Astrocyte (in vitro differentiated cells and primary cell): ENCODE results near the gene DCC. TPM values are rescaled to one million over a fixed set of nuclear protein-coding genes. Genes with fewer than 3 reads are reported as not detected.

Experiments used
- DNase-seq: peaks from one replicate; pipeline ENCODE4 v3.0.0-alpha.2; 2010; ENCODE audit warnings: low read depth
- FAIRE-seq: peaks from 2 replicates; lab custom pipeline; 2011; peaks lifted over from hg19 to GRCh38; lab: Jason Lieb, UNC
- H2AFZ ChIP-seq: 2 replicates; pipeline ENCODE4 v1.6.0; 2012; ENCODE audit warnings: low read depth, low read length, inconsistent platforms
- H3K27ac ChIP-seq: 2 replicates; pipeline ENCODE4 v1.5.1; 2011; ENCODE audit warnings: low read depth, low read length, inconsistent platforms
- H3K27me3 ChIP-seq: 2 replicates; pipeline ENCODE4 v1.6.0; 2011; ENCODE audit warnings: low read length, inconsistent platforms; ENCODE audit not compliant: insufficient read depth
- H3K36me3 ChIP-seq: 2 replicates; pipeline ENCODE4 v1.5.1; 2011; ENCODE audit warnings: low read length, inconsistent platforms; ENCODE audit not compliant: insufficient read depth
- H3K4me1 ChIP-seq: 2 replicates; pipeline ENCODE4 v1.5.1; 2011; ENCODE audit warnings: low read length, inconsistent platforms; ENCODE audit not compliant: insufficient read depth
- H3K4me2 ChIP-seq: 2 replicates; pipeline ENCODE4 v1.6.0; 2012; ENCODE audit warnings: low read length, inconsistent platforms
- H3K4me3 ChIP-seq: 2 replicates; pipeline ENCODE4 v1.5.1; 2011; ENCODE audit warnings: low read depth, mild to moderate bottlenecking, low read length, inconsistent platforms; ENCODE audit not compliant: insufficient read depth
- H3K79me2 ChIP-seq: 2 replicates; pipeline ENCODE4 v1.6.0; 2012; ENCODE audit warnings: mild to moderate bottlenecking, low read length, inconsistent platforms; ENCODE audit not compliant: insufficient read depth
- H3K9ac ChIP-seq: 2 replicates; pipeline ENCODE4 v1.6.0; 2012; ENCODE audit warnings: mild to moderate bottlenecking, low read length, inconsistent platforms
- H3K9me3 ChIP-seq: 2 replicates; pipeline ENCODE4 v1.5.1; 2012; ENCODE audit warnings: low read depth, mild to moderate bottlenecking, low read length, inconsistent platforms; ENCODE audit not compliant: insufficient read depth
- H4K20me1 ChIP-seq: 2 replicates; pipeline ENCODE4 v1.6.0; 2012; ENCODE audit warnings: low read length, inconsistent platforms; ENCODE audit not compliant: insufficient read depth
- H3K27ac Mint-ChIP-seq: one replicate; pipeline ENCODE4 v1.8.0; 2021; ENCODE audit warnings: mild to moderate bottlenecking, mixed read lengths; ENCODE audit not compliant: unreplicated experiment
- H3K27me3 Mint-ChIP-seq: one replicate; pipeline ENCODE4 v1.8.0; 2021; ENCODE audit warnings: low read depth, mixed read lengths; ENCODE audit not compliant: unreplicated experiment
- H3K36me3 Mint-ChIP-seq: one replicate; pipeline ENCODE4 v1.8.0; 2021; ENCODE audit warnings: low read depth, mixed read lengths; ENCODE audit not compliant: unreplicated experiment
- H3K4me1 Mint-ChIP-seq: one replicate; pipeline ENCODE4 v1.8.0; 2021; ENCODE audit warnings: low read depth, mixed read lengths; ENCODE audit not compliant: unreplicated experiment
- H3K4me3 Mint-ChIP-seq: one replicate; pipeline ENCODE4 v1.8.0; 2021; ENCODE audit warnings: mild to moderate bottlenecking, moderate library complexity, mixed read lengths; ENCODE audit not compliant: unreplicated experiment
- H3K9me3 Mint-ChIP-seq: one replicate; pipeline ENCODE4 v1.8.0; 2021; ENCODE audit warnings: mild to moderate bottlenecking, mixed read lengths; ENCODE audit not compliant: unreplicated experiment
- EZH2 ChIP-seq: IDR thresholded peaks from 2 replicates; pipeline ENCODE4 v1.6.1; 2012; ENCODE audit warnings: mild to moderate bottlenecking, low read length, inconsistent platforms; ENCODE audit not compliant: insufficient read depth
- total RNA-seq: library from RNA; stranded (reverse); gene quantifications from 2 replicates; pipeline ENCODE4 v1.2.1, GENCODE V29; 2021
- TF ChIP-seq, protein P1 (sequence below): IDR thresholded peaks from 2 replicates; pipeline ENCODE4 v1.5.1; 2011; ENCODE audit warnings: low read depth, mild to moderate bottlenecking, inconsistent platforms, low read length, moderate library complexity; ENCODE audit not compliant: insufficient read depth

DCC gene
- total RNA-seq, 1 donor from 2014 or later, result 2.6 TPM

DNA sequence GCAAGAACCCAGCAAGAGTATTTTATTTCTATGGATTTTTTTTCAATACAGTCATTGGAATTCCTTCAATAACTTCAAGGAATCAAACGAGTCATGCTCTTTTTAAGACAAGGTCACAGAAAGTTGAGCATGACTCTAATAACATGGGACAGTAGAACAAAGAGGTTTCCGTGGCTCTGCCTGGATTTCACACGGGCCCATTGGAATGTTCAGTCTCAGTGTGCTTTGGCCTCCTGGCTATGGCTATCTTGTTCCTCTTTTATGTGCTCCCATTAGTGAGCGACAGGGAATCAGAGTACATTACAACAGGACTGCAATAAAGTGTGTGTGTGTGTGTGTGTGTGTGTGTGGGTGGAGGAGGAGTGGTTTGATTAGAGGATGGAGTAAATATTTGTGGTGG is 312.4 kb downstream of the DCC start:
- Histone ChIP-seq H3K36me3 (no peaks in the 10 kb centered on the region), H2AFZ (no peak overlapping the region), H3K4me1 (no peaks in the 10 kb centered on the region), H3K9me3 (no peaks in the 10 kb centered on the region), H3K4me2 (no peak overlapping the region), H4K20me1 (no peaks in the 10 kb centered on the region), H3K27me3 (no peaks in the 10 kb centered on the region), H3K79me2 (no peaks in the 10 kb centered on the region), H3K9ac (no peak overlapping the region), H3K27ac (no peak overlapping the region), H3K4me3 (no peak overlapping the region)
- H3K27ac Mint-ChIP-seq, result peak overlapping the region; percentile 5
- peaks cover 12% of the 10 kb centered on the region for H3K4me1 Mint-ChIP-seq
- no peak overlapping the region for H3K4me3 Mint-ChIP-seq
- no peaks in the 10 kb centered on the region for H3K9me3 Mint-ChIP-seq
- DNase-seq (no peak), FAIRE-seq (no peak)
- peaks cover 4% of the 10 kb centered on the region for H3K27me3 Mint-ChIP-seq
- no peaks in the 10 kb centered on the region for H3K36me3 Mint-ChIP-seq
- TF ChIP-seq, protein P1, sequence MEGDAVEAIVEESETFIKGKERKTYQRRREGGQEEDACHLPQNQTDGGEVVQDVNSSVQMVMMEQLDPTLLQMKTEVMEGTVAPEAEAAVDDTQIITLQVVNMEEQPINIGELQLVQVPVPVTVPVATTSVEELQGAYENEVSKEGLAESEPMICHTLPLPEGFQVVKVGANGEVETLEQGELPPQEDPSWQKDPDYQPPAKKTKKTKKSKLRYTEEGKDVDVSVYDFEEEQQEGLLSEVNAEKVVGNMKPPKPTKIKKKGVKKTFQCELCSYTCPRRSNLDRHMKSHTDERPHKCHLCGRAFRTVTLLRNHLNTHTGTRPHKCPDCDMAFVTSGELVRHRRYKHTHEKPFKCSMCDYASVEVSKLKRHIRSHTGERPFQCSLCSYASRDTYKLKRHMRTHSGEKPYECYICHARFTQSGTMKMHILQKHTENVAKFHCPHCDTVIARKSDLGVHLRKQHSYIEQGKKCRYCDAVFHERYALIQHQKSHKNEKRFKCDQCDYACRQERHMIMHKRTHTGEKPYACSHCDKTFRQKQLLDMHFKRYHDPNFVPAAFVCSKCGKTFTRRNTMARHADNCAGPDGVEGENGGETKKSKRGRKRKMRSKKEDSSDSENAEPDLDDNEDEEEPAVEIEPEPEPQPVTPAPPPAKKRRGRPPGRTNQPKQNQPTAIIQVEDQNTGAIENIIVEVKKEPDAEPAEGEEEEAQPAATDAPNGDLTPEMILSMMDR, result no peak
- TF ChIP-seq EZH2, result no peak

DNA sequence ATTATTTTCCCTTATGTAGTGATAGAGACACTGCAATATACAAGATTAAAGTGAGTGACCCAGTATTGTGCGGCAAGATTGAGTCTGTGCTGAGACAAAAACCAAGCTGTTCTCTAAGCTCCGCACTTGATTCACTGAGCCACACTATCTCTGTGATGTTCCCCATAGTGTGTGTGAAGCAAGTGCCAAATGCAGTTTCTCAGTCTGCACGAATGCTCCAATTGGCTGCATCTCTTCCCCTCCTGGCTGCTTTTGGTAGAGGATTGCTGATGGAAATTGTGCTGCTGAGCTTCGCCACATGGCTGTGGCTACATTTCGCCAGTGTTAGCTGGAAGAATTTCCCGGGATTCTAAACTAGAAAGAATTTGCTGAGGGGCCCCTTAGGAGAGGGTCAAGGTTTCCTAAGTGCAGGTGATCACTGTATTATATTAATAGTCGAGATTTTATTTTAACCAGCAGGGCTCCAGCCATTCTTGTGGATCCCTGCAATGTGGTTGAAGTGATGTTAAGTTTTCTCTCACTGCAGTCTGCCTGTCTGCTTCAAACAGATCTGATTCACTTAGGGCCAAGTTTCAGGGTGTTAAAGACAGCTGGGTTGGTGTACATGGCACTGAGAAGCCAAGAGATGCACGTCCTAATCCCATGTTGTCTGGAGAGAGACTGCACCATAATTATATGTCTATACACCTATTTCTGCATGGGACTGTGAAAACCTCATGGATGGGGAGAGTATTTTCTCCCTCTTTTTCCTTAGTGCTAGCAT is 317.2 kb downstream of the DCC start:
- H3K9me3 Mint-ChIP-seq, result no peaks in the 10 kb centered on the region
- DNase-seq, result no peak
- no peaks in the 10 kb centered on the region for H3K36me3 ChIP-seq
- peaks cover 7% of the 10 kb centered on the region for H3K4me1 Mint-ChIP-seq
- H2AFZ ChIP-seq, result no peak overlapping the region
- H3K4me3 Mint-ChIP-seq, result no peak overlapping the region
- H3K27me3 Mint-ChIP-seq, result peaks cover 13% of the 10 kb centered on the region
- TF ChIP-seq, protein P1, result no peak
- no peak for TF ChIP-seq EZH2
- FAIRE-seq, result no peak
- H3K27me3 ChIP-seq, result no peaks in the 10 kb centered on the region
- no peaks in the 10 kb centered on the region for H3K4me1 ChIP-seq
- H3K27ac Mint-ChIP-seq, result no peak overlapping the region
- no peak overlapping the region for H3K4me2 ChIP-seq
- H4K20me1 ChIP-seq, result no peaks in the 10 kb centered on the region
- H3K9me3 ChIP-seq, result no peaks in the 10 kb centered on the region
- H3K4me3 ChIP-seq, result no peak overlapping the region
- H3K36me3 Mint-ChIP-seq, result no peaks in the 10 kb centered on the region
- H3K9ac ChIP-seq, result no peak overlapping the region
- H3K79me2 ChIP-seq, result no peaks in the 10 kb centered on the region
- no peak overlapping the region for H3K27ac ChIP-seq

DNA sequence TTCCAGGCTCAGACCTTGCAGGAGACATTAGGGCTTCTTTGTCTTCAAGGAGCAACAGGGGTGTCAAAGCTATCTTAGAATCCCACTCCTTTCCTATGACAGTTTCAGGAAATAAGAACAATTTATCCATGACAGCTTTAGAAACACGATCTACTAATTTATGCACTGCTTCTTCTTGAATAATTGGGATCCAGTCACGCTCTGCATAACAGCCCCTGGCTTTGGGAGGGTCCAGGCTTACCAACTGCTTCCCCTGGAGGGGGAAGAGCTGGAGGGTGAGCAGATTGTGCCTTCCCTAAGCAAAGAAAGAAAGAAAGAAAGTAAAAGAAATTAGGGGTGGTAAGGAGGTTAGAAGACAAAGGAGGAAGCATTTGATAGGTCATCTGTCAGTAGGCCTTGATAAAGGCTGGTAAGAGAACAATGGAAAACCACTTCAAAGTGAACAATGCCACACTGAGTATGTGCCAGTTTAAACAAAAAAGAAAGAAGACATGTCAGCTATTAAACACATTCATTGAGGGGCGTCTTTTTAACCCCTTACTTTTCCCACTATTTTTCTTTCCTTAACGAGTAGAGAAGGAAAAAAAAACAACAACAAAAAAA is 327.6 kb downstream of the DCC start:
- Histone ChIP-seq H3K9me3 (no peaks in the 10 kb centered on the region), H3K27me3 (no peaks in the 10 kb centered on the region), H3K4me3 (no peak overlapping the region), H3K27ac (no peak overlapping the region), H3K4me1 (no peaks in the 10 kb centered on the region), H3K4me2 (no peak overlapping the region), H4K20me1 (no peaks in the 10 kb centered on the region), H3K36me3 (no peaks in the 10 kb centered on the region), H3K79me2 (no peaks in the 10 kb centered on the region), H2AFZ (no peak overlapping the region), H3K9ac (no peak overlapping the region)
- DNase-seq (no peak), FAIRE-seq (no peak)
- no peaks in the 10 kb centered on the region for H3K36me3 Mint-ChIP-seq
- H3K27ac Mint-ChIP-seq, result no peak overlapping the region
- TF ChIP-seq EZH2, result no peak
- TF ChIP-seq, protein P1, result no peak
- H3K4me3 Mint-ChIP-seq, result no peak overlapping the region
- H3K9me3 Mint-ChIP-seq, result no peaks in the 10 kb centered on the region
- no peaks in the 10 kb centered on the region for H3K4me1 Mint-ChIP-seq
- H3K27me3 Mint-ChIP-seq, result peaks cover 4% of the 10 kb centered on the region
